Measurements from ENCODE around the gene NHLRC4. TPM values are rescaled to one million over a fixed set of nuclear protein-coding genes. Genes with fewer than 3 reads are reported as not detected.

The NHLRC4 gene
- total and polyA plus RNA-seq, 8 donors = 0.99 to 3.4 (median 2.9) TPM

- Histone ChIP-seq H3K4me3 (no peak overlapping the region), H3K27ac (no peak overlapping the region), H3K9me3 (no peaks in the 10 kb centered on the region), H3K27me3 (peaks cover 32 to 59% of the 10 kb centered on the region in 2 donors), H3K4me1 (peaks cover 0 to 7% of the 10 kb centered on the region in 2 donors), H3K36me3 (peaks cover 0 to 17% of the 10 kb centered on the region in 2 donors)
- intact Hi-C loops (cut with DNase I) = no loop called here
- DNase-seq (no peak), ATAC-seq (no peak)
- TF ChIP-seq, protein P1, sequence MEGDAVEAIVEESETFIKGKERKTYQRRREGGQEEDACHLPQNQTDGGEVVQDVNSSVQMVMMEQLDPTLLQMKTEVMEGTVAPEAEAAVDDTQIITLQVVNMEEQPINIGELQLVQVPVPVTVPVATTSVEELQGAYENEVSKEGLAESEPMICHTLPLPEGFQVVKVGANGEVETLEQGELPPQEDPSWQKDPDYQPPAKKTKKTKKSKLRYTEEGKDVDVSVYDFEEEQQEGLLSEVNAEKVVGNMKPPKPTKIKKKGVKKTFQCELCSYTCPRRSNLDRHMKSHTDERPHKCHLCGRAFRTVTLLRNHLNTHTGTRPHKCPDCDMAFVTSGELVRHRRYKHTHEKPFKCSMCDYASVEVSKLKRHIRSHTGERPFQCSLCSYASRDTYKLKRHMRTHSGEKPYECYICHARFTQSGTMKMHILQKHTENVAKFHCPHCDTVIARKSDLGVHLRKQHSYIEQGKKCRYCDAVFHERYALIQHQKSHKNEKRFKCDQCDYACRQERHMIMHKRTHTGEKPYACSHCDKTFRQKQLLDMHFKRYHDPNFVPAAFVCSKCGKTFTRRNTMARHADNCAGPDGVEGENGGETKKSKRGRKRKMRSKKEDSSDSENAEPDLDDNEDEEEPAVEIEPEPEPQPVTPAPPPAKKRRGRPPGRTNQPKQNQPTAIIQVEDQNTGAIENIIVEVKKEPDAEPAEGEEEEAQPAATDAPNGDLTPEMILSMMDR (IDR thresholded peaks at IDR 0.05) = no peak
Measured at GRCh38 chr16:557463-558297, 9.1 kb upstream of the NHLRC4 start.

GRCh38 chr16:558298-559020, 8.3 kb upstream of the NHLRC4 start:
- H3K4me1 ChIP-seq = peaks cover 0 to 7% of the 10 kb centered on the region in 2 donors
- TF ChIP-seq, protein P1 (IDR thresholded peaks at IDR 0.05) = no peak
- H3K36me3 ChIP-seq = peaks cover 0 to 9% of the 10 kb centered on the region in 2 donors
- no peak overlapping the region for H3K4me3 ChIP-seq
- H3K27me3 ChIP-seq = peaks cover 32 to 66% of the 10 kb centered on the region in 2 donors
- H3K9me3 ChIP-seq = no peaks in the 10 kb centered on the region
- DNase-seq (no peak), ATAC-seq (no peak)
- no peak overlapping the region for H3K27ac ChIP-seq
- intact Hi-C loops (cut with DNase I) = no loop called here

DNA sequence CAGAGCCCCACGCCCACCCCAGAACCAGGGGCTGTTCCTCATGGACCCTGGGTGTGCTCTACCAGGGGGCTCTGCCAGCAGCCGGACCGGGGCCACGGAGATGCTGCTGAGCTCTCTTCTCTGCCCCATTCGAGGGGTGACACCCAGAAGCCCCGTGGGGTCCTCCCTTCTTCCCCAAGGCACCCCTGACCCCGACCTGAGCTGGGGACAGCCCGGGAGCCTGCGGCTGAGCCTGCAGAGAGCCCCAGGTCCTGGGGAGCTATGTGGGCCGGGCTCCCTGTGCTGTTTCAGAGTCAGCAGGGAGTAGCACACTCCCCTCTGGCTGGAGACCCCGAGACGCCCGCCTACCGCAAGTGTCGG, 7.8 kb upstream of the NHLRC4 start:
- Histone ChIP-seq H3K9me3 (no peaks in the 10 kb centered on the region), H3K27ac (no peak overlapping the region), H3K27me3 (peaks cover 32 to 71% of the 10 kb centered on the region in 2 donors), H3K4me3 (no peak overlapping the region), H3K36me3 (peaks cover 0 to 4% of the 10 kb centered on the region in 2 donors), H3K4me1 (peaks cover 0 to 7% of the 10 kb centered on the region in 2 donors)
- intact Hi-C loops (cut with DNase I) = no loop called here
- DNase-seq = no peak
- TF ChIP-seq, protein P1 (IDR thresholded peaks at IDR 0.05) = no peak
- ATAC-seq = no peak

GRCh38 chr16:559411-560203, 7.2 kb upstream of the NHLRC4 start:
- Histone ChIP-seq H3K4me1 (peaks cover 0 to 7% of the 10 kb centered on the region in 2 donors), H3K9me3 (no peaks in the 10 kb centered on the region), H3K36me3 (no peaks in the 10 kb centered on the region), H3K27me3 (peaks cover 32 to 71% of the 10 kb centered on the region in 2 donors), H3K4me3 (no peak overlapping the region), H3K27ac (no peak overlapping the region)
- DNase-seq (no peak), ATAC-seq (no peak)
- intact Hi-C loops (cut with DNase I) = no loop called here
- TF ChIP-seq, protein P1 (IDR thresholded peaks at IDR 0.05) = no peak

Measured in left lung (tissue), 10 donors.